Liver (tissue), 9 donors: ENCODE results near the gene TMEM222. TPM values are rescaled to one million over a fixed set of nuclear protein-coding genes. Genes with fewer than 3 reads are reported as not detected.
A peak's percentile ranks its signal among the peaks of the same experiment; 100 is the strongest.

Experiments used
- DNase-seq: peaks from one replicate; pipeline ENCODE4 v3.0.0-alpha.2; 2017; ENCODE audit warnings: low spot score
- H3K27ac ChIP-seq, 2 donors: one replicate each; pipeline ENCODE4 v1.7.0; 2013; ENCODE audit warnings: inconsistent platforms in 2 of 2, low read length in 2 of 2, control low read depth in 1 of 2, low read depth in 1 of 2, mild to moderate bottlenecking in 1 of 2
- H3K27me3 ChIP-seq, 4 donors: one replicate each; pipeline versions ENCODE4 v1.6.1 to v1.7.0; 2013; ENCODE audit warnings: low read length in 3 of 4, inconsistent platforms in 1 of 4, mild to moderate bottlenecking in 1 of 4, moderate library complexity in 1 of 4; ENCODE audit not compliant: control insufficient read depth in 4 of 4, insufficient read depth in 4 of 4
- H3K36me3 ChIP-seq, 4 donors: one replicate each; pipeline versions ENCODE4 v1.6.1 to v1.7.0; 2013; ENCODE audit warnings: low read length in 3 of 4, mild to moderate bottlenecking in 3 of 4, low read depth in 1 of 4, moderate library complexity in 1 of 4; ENCODE audit not compliant: control insufficient read depth in 4 of 4, insufficient read depth in 3 of 4
- H3K4me1 ChIP-seq, 4 donors: one replicate each; pipeline versions ENCODE4 v1.6.1 to v1.7.0; 2013; ENCODE audit warnings: low read length in 3 of 4, mild to moderate bottlenecking in 3 of 4, moderate library complexity in 1 of 4; ENCODE audit not compliant: control insufficient read depth in 4 of 4, insufficient read depth in 4 of 4
- H3K4me3 ChIP-seq, 3 donors: one replicate each; pipeline versions ENCODE4 v1.6.1 to v1.7.0; 2013; ENCODE audit warnings: low read length in 3 of 3, control low read depth in 1 of 3, low read depth in 1 of 3, mild to moderate bottlenecking in 1 of 3
- H3K9ac ChIP-seq, 2 donors: one replicate each; pipeline ENCODE4 v1.7.0; 2013; ENCODE audit warnings: low read length in 2 of 2, mild to moderate bottlenecking in 2 of 2, moderate library complexity in 2 of 2, control low read depth in 1 of 2, low read depth in 1 of 2
- H3K9me3 ChIP-seq, 4 donors: one replicate each; pipeline versions ENCODE4 v1.6.1 to v1.7.0; 2013; ENCODE audit warnings: low read length in 3 of 4; ENCODE audit not compliant: control insufficient read depth in 4 of 4
- ATF3 ChIP-seq: IDR thresholded peaks from 2 replicates; pipeline ENCODE4 v1.6.1; 2016; ENCODE audit warnings: antibody characterized with exemption
- EGR1 ChIP-seq, 2 donors: IDR thresholded peaks; 2 replicates each; pipeline ENCODE4 v1.6.1; 2016 to 2018; ENCODE audit warnings: antibody characterized with exemption in 2 of 2, low read depth in 2 of 2
- FOXA1 ChIP-seq: IDR thresholded peaks from 2 replicates; pipeline ENCODE4 v1.6.1; 2016; ENCODE audit warnings: antibody characterized with exemption
- FOXA2 ChIP-seq: IDR thresholded peaks from 2 replicates; pipeline ENCODE4 v1.6.1; 2016; ENCODE audit warnings: antibody characterized with exemption
- GABPA ChIP-seq, 2 donors: IDR thresholded peaks in 1 of 2; conservative IDR thresholded peaks in 1 of 2; 2 replicates each; pipeline ENCODE4 v1.6.1; 2016; ENCODE audit warnings: antibody characterized with exemption in 2 of 2, mild to moderate bottlenecking in 1 of 2, moderate library complexity in 1 of 2
- HNF4A ChIP-seq, 2 donors: conservative IDR thresholded peaks; 2 replicates each; pipeline ENCODE4 v1.6.1; 2016; ENCODE audit warnings: antibody characterized with exemption in 2 of 2, mild to moderate bottlenecking in 2 of 2
- HNF4G ChIP-seq: IDR thresholded peaks from 2 replicates; pipeline ENCODE4 v1.6.1; 2016; ENCODE audit warnings: antibody characterized with exemption
- REST ChIP-seq: IDR thresholded peaks from 2 replicates; pipeline ENCODE4 v1.6.1; 2016; ENCODE audit warnings: antibody characterized with exemption, mild to moderate bottlenecking
- RXRA ChIP-seq, 2 donors: IDR thresholded peaks; 2 replicates each; pipeline ENCODE4 v1.6.1; 2017 to 2018; ENCODE audit warnings: antibody characterized with exemption in 2 of 2, mild to moderate bottlenecking in 1 of 2
- YY1 ChIP-seq: IDR thresholded peaks from 2 replicates; pipeline ENCODE4 v1.6.1; 2016; ENCODE audit warnings: antibody characterized with exemption, mild to moderate bottlenecking
- WGBS: extraction: QIAGEN DNeasy Blood & Tissue Kit; methylation state at CpG from one replicate; pipeline ENCODE4 v1.1.7; 2013; 5-methylcytosine and 5-hydroxymethylcytosine counted together
- polyA plus RNA-seq, 2 donors: library from polyadenylated mRNA; stranded (reverse) in 1 of 2; unstranded in 1 of 2; fragments of 200-250 nt in 1 of 2; fragments of >200 nt in 1 of 2; fragmentation: Nextera tagmentation in 1 of 2; extraction: Ambion mirVana in 1 of 2; gene quantifications; one replicate each; pipeline versions ENCODE4 v1.2.1 to v1.2.3, GENCODE V29; 2013 to 2015
- total RNA-seq, 2 donors: library from RNA; depleted of rRNA; stranded (reverse); fragments of >200 nt; gene quantifications; one replicate each; pipeline ENCODE4 v1.2.3, GENCODE V29; 2014
- TF ChIP-seq, protein P1 (sequence below): IDR thresholded peaks from 2 replicates; pipeline ENCODE4 v1.6.1; 2016; ENCODE audit warnings: antibody characterized with exemption
- donor health status: healthy.
- donor health status: healthy.
- donor health status: healthy.
- donor health status: healthy.
- donor health status: healthy.

The TMEM222 gene
- total and polyA plus RNA-seq, 4 donors, result 14.7 to 32.9 (median 21.8) TPM

DNA sequence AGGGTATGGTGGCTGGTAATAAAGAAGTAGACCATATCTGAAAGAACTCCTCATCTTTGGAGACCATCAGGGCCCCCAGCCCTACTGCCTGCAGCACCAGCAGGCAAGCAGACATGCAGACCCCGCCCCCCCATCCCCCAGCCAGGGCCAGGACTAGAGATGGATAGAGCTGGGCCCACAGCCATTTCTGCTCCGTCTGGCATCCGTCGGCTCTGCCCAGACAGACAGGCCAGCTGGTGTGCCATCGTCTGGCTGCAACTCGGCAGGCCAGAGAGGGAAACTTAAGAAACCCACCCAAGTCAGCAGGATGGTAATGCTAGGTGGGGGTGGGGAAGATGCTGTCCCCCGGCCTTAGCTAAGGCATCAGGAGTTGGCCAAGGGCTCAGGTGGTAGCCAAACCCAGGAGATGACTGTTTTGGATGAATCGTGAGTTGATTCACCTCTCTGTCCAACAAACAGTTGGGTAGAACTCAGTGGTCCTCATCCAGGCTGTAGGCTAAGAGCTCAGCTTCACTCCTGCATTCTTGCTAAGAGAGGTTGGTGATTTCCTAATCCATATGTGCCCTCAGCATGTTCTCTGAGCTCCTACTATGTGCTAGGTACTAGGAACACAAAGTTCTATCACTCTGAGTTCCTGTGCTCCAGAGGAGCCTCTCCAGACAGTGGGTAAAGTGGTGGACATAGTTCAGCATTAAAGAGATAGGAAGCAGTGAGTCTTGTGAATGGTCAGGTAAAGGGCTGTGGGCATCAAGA, 23.2 kb upstream of the TMEM222 start:
- peaks cover 10 to 55% (median 33%) of the 10 kb centered on the region in 4 donors for H3K36me3 ChIP-seq
- no peak for DNase-seq
- no peak for TF ChIP-seq HNF4G
- TF ChIP-seq REST, result no peak
- no peak for TF ChIP-seq FOXA1
- TF ChIP-seq, protein P1, sequence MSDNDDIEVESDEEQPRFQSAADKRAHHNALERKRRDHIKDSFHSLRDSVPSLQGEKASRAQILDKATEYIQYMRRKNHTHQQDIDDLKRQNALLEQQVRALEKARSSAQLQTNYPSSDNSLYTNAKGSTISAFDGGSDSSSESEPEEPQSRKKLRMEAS, result no peak
- no peak for TF ChIP-seq ATF3
- no peak for TF ChIP-seq GABPA (IDR thresholded peaks at IDR 0.05 in 1 of 2, conservative IDR thresholded peaks at IDR 0.05 in 1 of 2)
- no peak for TF ChIP-seq RXRA (IDR thresholded peaks at IDR 0.05)
- no peak for TF ChIP-seq HNF4A (conservative IDR thresholded peaks at IDR 0.05)
- no peaks in the 10 kb centered on the region for H3K9me3 ChIP-seq
- no peaks in the 10 kb centered on the region for H3K27me3 ChIP-seq
- WGBS, result 83% methylated on average over 8 of the region's 8 CpGs
- H3K4me1 ChIP-seq, result peaks cover 0 to 8% (median 0%) of the 10 kb centered on the region in 4 donors
- no peak overlapping the region for H3K9ac ChIP-seq
- H3K4me3 ChIP-seq, result no peak overlapping the region
- H3K27ac ChIP-seq, result peak overlapping the region in 1 of 2 donors; percentile 56

- H3K4me1 ChIP-seq, result peaks cover 0 to 8% (median 0%) of the 10 kb centered on the region in 4 donors
- DNase-seq, result no peak
- H3K9ac ChIP-seq, result no peak overlapping the region
- H3K27me3 ChIP-seq, result no peaks in the 10 kb centered on the region
- 78% methylated on average over 14 of the region's 14 CpGs for WGBS
- no peak for TF ChIP-seq YY1
- TF ChIP-seq EGR1 (IDR thresholded peaks at IDR 0.05; ENCODE audit: low read depth in 2 of 2), result no peak
- TF ChIP-seq RXRA (IDR thresholded peaks at IDR 0.05), result no peak
- TF ChIP-seq, protein P1, result no peak
- TF ChIP-seq FOXA2, result no peak
- TF ChIP-seq FOXA1, result no peak
- H3K27ac ChIP-seq, result peak overlapping the region; percentile 14 to 56
- no peak overlapping the region for H3K4me3 ChIP-seq
- H3K36me3 ChIP-seq, result peaks cover 10 to 51% (median 30%) of the 10 kb centered on the region in 4 donors
- no peaks in the 10 kb centered on the region for H3K9me3 ChIP-seq
Observed at GRCh38 chr1:27299385-27300271, 22.3 kb upstream of the TMEM222 start.
